Stimulated activated CD4-positive, alpha-beta T cell treated with anti-CD3 and anti-CD28 coated beads, TNF-alpha, amount 100 ng/mL, for 4 hours (primary cell): Measurements from ENCODE around the gene AR.
"Not testable (repeated sequence)": the region's sequence is repeated elsewhere in the genome, so short reads cannot be mapped to it uniquely, and the experiment has no call there.

Experiments
- DNase-seq, 3 experiments: peaks; one replicate each; pipeline ENCODE4 v3.0.0-alpha.2; 2020; ENCODE audit warnings: low read depth in 3 of 3

Gene AR

DNA sequence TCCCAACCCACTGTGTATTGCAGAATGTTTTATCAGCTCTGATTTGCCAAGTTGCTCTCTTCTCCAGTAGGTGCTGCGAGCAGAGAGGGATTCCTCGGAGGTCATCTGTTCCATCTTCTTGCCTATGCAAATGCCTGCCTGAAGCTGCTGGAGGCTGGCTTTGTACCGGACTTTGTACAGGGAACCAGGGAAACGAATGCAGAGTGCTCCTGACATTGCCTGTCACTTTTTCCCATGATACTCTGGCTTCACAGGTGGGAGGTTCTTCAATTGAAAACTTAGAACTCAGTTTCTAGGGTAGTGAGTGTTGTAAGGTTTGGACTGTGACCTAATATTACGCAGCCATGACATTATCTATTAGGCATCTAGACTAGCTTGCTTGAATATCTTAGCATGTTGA lies 24.9 kb downstream of the AR start:
- no peak for DNase-seq

DNA sequence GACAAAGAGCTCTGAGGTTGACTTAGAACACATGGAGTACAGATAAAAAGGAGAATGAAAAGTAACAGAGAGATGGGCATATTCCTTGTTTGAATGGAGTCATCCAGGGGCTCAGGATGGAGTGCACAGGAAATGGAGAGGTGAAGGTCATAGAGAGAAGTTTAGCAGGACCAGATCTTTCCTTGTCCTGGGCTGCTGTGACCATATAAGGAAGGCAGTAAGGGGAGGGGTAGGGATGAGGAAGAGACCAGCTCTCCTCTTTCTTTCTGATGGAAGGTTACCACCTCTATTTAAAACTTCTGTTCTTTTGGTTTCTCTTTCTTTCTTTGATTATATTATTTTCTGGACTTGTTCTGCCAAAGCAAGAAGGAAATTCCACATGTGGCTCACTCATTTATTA lies 27.0 kb downstream of the AR start:
- no peak for DNase-seq

DNA sequence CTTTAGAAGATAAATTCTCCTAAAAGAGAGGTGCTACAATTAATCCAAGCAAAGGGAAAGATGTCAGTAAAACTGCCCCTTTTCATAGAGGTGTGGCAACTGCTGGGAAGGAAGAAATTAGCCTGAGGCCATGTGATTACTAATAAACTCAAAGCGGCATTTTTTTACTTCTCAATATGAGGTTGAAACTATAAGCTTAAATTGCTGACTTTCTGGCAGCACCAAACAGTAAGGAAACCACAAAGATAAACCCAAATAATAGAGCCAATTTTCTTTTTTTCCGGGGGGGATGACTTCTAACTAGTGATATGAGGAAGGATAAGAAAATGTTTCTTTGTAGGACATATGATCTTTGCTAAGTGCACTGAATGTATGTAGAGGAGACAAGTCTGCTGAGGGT lies 30.9 kb downstream of the AR start:
- DNase-seq, result no peak

DNA sequence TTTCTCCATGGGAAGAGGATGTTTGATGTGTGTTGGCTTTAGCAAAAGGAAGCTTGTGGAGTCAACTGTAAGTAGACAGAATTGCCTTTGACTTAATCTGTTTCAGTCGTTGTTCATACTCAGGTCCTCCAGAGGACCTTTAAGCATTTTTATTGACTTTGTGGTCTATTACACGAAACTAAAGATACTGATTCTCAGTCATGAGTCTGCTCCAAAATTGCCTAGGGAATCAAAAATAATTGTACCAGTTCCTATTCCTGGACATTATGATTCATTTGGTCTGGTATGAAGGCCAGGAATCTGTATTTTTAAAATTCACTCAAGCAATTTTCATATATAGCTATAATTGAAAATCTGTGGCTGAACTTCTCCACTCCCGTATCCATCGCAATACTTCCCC lies 38.6 kb downstream of the AR start:
- DNase-seq, result no peak

DNA sequence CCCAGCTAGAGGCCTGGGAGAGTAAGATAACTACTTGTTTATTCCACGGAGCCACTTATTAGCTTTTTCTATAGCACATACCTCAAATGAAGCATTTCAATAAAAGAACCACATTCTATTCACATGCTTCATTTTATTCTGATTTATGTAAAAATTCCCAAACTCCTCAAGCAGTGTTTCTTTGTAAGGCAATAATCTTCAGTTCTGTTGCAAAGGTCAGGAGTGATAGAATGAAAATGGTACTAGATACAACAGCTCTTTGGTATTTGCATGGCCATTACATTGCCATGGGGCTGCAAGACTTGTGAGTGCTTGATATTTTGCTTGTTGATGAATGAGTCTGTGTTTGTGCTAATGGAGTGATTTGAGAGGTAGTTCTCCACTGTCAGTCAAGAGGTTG lies 39.4 kb downstream of the AR start:
- no peak for DNase-seq

DNA sequence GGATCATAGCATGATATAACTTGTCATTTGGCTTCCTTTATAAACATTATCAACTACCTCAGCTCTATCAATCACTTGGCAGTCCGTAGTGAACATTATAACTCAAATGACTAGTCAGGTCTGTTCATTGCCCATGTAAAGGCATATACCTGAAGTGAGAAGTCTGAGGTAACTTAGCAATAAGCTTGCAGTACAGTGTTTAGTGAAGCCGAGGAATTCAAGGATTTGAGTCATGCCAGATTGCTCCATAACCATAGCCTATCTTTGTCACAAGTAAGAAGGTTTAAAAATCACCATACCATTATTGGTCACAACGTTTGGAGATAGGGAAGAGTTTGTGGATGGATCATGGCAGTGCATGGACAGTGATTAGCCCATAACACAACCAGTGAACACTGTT lies 41.6 kb downstream of the AR start:
- no peak for DNase-seq

DNA sequence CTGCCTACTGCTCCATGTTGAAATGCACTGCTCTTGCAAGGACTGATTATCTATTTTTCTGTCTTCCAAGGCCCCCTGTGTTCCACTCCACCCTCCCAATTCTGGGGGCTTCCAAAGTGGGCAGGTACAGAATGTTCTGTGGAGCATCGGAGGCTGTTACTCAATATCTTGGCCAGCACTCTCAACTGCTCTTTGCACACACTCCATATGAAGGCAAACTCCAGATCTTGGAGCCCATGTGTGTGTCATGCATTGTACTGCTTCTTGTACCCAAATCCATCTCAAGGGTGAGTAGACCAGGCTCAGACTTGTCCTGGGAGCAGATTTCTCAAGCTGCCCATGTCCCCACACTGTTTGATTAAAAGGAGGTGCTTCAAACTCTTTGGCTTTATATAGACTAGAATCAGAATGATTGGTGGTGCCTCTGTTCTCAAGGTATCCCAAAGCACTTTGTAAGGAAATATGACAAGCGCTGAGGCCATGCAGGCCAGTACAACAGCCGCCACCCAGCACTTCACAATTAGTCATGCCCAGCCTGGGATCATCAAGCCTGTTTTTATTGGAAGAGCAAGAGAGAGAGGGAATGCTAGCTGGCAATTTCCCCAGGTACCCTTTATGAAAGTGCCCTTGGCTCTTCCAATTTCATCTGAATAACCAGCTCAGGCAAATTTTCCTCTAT lies 44.3 kb downstream of the AR start:
- no peak for DNase-seq

DNA sequence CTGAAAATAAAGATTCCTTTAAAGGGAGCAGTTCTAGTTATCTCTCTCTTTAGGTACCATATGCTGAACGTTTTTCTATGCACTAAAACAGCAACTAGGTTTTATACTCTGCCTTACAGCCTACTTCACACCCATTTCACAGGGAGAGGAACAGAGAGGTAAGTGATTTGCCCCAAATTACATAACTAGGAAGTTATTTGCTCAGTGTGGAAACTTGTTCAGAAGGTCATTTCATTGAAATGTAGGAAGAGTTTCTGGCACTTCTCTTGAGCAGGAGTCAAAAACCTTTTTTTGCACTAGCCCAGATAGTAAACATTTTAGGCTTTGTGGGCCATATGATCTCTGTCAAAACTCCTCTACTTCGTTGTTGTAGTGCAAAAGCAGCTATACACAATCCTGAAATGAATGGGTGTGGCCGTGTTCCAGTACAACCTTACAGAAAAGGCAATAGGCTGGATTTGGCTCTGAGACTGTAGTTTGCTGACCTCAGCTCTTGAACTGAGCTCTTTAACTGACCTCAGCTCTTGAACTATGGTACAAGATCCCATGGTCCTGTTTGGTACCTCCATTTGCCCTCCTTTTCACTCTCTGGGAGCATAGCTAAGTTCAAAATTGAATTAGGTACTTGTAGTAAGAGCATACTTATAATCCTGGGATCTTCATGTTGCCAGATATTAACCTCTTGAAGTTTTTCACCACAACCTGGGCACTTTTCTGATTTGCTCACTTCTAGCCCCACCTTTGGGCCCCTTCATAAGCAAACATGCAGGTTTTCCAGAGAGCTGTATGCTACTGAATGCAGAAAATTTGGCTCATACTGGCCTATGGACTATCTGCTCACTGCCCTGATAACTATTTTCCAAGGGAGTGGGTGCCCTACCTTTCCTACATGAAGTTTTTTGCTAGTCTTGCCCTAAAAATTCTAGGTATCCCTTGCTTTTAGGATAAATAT lies 53.3 kb downstream of the AR start:
- DNase-seq, result no peak

DNA sequence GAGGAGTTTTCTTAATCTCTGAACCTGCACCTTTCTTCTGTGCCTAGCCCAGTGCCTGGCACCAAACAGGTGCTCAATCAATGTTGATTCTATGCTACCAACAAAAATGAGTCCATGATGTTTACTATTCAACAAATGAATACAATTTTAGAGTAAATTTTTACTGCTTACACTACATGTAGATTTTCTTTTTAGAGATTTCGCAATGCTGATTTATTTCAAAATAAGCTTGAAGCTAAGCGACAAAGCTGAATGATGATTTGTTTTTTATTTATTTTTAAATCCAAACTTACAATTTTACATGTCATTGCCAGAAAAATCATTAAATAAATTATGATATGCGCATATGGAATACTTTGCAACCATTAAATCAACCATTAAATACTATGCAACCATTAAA lies 55.7 kb downstream of the AR start:
- no peak for DNase-seq

DNA sequence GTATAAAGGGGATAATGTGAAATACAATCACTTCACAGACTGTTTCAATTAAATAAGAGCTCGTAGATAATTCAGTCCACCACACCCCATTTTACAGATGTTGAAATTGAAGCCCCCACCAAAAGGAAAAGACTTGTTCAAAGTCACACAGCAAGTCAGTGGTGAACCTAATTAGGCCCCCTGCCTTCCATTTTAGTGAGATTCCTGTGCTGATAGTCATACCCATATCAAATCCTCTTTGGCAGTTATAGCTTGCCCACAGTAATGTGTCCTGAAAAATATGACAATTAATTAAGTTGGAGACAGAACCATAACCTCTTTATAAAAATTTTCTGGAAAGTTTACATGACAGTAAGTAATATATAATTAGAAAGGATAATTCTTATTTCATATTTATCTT lies 58.0 kb downstream of the AR start:
- DNase-seq, result no peak

DNA sequence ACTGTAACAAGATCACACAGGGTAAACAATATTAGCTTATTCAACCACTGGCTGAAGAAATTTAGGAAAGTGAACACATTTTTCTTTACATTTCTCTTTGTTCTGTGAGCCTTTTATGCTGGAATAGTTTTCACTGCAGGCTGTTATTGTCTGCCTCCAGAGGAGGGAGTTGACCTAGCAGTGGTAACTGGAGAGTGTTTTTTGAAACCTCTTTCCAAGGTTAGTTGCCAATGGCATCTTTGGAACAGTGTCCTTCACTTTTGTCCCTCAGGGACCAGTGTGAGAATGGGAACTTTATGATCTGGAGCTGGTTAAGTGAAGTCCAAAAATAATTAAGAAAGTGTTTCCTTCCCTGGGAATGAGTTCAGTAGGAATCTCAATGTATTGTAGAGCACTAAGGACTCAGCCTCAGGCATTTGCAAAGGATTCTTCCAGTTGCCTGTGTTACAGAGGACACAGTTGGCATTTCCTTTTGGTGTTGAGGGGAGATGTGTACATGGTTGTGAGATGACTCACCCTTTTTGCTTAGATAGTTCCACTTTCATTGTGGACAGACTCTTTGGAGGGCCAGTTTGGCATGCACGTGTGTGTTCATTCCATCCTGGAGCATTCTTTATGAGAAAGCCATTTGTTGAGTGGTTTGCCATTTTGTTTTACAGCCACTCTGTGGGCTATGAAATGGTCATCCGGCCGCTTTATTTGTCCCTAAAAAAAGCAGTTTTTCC lies 61.3 kb downstream of the AR start:
- no peak for DNase-seq

DNA sequence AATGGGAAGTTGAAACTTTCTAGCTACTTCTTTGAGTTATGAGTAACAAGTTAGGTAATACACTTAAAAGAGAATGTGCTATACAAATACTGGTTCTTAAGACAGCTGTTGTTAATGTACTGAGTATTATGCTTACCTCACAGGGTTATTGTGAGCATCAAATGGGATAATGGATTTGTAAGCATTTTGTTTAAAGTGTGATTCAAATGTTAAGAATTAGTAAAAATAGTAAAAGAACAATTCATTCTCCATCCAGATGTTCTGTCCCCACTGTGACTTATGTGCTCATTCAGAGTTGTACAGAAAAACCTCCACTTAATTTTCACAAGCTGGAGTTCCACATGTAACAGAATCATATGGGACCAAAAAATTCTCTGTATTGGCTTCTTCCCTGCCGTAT lies 63.6 kb downstream of the AR start:
- no peak for DNase-seq

DNA sequence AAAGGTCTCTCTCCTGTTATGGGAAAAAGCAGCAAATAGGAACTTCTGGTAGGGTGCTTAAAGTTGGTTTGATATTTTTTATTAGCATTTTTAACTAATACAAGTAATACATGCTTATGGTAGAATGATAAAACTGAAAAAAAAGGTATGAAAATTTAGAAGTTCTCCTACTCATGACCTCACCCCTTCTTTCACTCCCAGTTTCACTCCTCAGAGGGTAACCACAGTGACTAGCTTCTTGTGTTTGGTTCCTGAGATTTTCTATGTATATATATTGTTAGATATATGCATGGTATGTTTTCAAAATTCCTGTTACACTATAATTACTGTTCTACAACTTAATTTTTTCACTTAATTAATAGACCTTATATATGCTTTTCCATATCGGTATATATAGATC lies 66.5 kb downstream of the AR start:
- DNase-seq, result no peak

DNA sequence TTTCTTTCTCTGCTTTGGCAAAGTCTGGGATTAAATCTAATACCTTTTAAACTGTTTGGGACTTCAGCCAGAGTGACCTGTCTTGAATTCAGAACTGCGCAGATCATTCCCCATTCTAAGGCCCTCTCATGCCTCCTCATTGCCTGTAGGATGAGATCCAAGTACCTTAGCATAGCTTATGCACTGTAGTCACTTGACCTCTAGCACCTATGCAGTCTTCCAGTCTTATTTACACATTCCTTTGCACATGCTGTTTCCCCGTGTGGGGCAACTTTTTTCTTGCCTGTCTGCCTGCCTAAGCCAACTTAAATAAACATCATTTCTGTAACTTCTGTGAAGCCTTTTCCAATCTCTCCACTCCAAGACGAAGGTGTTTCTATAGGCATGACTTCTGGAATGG lies 68.4 kb downstream of the AR start:
- DNase-seq, result no peak

DNA sequence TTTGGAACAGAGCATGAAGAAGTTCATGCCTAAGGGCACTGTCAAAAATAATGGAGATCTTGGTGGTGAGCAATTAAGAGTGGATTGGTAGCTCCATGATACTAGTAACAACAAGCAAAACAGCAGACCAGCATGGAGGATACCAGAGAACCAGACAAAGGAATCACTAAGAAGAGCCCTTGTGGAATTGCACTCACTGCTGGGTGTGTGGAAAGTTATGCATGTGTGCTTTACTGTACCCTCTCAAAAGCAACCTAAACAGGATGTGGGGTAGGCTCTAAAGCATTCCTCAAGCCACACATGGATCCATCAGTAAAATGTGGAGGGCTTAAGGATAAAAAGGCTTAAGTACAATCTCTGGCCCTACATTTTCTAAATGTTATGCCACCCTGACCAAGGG lies 69.5 kb downstream of the AR start:
- DNase-seq, result no peak

DNA sequence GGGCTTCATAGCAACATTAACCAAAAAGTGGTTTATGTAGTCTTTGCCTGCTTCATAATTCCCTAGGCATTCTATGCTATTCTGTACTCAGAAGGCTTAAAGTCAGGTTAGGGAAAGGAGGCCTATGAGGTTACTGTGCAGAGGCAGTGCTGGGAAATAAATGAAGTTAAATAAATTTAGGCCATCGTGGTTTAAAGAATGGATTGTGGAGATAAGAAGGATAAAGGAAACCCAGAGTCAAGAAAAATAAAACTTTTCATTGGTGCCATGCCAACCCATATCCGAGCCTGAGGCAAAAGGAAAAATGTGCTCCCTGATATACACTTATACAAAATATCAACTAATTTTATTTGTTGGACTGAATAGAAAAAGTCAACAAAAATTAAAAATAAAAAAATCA lies 70.2 kb downstream of the AR start:
- DNase-seq, result no peak

DNA sequence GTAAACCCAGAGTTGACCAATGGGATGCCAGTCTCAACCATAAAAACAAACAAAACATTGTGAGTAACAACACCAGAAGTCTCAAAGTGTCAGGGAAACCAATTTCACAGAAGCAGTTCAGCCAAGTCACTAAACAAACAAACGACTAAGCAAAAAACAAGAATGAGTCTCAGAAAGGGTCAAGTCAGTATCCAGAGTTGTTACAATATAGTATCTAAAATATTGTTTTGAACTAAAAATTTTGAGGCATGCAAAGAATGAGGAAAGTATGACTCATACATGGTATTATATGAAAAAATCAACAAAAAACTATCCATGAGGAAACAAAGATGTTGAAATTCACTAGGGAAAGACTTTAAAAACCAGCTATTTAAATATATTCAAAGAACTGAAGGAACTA lies 70.6 kb downstream of the AR start:
- no peak for DNase-seq

DNA sequence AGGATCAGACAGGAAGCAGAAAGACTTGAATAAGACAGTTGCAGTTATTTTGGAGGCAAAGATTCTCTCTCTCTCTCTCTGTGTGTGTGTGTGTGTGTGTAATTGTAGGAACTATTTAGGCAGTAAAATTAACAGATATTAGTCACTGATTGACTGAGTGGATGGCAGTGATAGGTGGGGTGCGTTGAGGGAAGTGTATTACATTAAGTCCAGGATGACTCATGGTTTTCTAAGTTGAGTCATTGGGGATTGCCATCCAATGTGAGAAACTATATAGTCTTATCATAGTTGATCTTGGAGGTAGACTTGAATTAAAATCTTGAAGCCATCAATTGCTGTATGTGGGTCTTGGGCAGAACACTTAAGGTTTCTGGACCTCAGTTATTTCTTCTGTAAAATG lies 75.4 kb downstream of the AR start:
- DNase-seq, result no peak

DNA sequence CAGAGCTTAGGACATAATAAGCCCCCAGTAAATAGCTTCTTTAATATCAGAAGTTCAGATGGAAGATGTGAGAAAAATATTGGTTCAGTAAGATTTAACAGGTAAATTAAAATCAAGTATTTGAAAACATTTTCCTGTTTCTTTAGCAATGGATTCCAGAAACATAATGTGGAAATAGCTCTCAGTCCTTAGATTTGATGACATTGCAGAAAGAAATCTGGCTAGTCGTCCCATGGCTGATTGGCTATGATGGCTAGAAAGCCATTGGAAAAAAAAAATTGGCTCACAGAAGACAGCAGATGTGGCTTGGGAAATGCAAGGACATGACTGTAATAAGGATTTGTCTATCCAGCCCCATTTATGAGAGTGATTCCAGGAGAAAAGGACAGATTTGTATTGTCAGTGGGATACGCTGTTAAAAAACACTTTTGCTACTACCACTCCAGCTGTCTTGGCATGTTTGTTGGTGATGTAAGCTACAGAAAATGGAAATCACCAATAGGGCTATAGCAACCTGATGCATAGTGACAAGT lies 78.3 kb downstream of the AR start:
- DNase-seq, result no peak

DNA sequence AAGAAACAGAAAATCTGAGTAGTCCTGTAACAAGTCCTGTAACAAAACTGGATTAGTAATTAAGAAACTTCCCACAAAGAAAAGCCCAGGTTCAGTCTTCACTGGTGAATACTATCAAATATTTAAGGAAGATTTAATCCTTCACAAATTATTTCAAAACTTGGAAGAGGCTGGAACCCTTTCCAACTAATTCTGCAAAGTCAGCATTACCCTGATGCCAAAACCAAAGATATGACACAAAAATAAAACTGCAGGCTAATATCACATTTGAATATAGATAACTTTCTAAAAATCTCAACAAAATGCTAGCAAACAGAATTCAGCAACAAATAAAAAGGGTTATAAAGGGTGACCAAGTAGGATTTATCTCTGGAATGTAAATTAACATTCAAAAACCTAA lies 80.5 kb downstream of the AR start:
- no peak for DNase-seq

DNA sequence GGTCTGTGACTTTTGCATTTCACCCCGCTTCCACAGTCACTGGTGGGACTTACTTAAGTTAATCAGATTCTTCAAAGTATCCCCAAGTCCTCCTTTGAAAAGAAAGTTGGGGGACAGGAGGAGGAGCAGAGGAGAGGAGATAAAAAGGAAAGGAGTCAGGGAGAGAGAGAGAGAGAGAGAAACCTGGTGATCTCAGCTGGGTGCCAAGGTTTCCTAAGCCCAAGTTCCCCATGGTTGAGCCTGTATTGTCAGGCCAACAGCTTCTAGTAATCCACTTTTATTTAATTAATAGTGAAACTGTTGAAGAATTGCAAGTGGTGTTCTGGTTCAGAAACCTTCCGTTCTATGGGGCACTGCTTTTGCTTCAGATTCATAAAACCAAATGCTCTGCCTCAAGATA lies 91.6 kb downstream of the AR start:
- DNase-seq, result no peak

DNA sequence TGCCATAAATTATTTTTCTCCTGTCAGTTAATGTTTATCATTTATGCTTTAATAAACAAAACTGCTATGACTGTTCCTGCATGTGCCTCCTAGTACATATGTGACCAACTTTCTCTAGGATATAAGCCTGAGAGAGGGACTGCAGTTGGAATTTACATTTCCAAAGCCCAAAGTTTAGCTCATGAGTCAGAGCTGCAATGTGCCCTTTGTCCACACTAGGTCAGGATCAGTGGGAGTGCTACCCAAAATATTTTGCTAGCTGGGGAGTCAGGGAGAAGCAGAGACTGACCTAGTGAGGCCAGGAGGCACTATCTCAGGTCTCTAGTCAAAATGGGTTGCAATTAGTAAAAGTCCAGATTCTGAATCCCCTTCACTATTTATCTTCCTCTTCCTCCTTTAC lies 92.7 kb downstream of the AR start:
- DNase-seq, result no peak

DNA sequence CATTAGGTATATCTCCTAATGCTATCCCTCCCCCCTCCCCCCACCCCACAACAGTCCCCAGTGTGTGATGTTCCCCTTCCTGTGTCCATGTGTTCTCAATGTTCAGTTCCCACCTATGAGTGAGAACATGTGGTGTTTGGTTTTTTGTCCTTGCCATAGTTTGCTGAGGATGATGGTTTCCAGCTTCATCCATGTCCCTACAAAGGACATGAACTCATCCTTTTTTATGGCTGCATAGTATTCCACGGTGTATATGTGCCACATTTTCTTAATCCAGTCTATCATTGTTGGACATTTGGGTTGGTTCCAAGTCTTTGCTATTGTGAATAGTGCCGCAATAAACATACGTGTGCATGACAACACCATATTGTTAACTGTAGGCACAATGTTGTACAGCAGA lies 93.5 kb downstream of the AR start:
- not testable (repeated sequence) for DNase-seq
